GM12891 (cell line): ENCODE data around the gene ELK4.

ENCODE experiments used
- DNase-seq: peaks from one replicate; pipeline ENCODE4 v3.0.0; 2011; ENCODE audit warnings: low spot score; ENCODE audit not compliant: insufficient read length
- FAIRE-seq: peaks from 2 replicates; lab custom pipeline; 2011; peaks lifted over from hg19 to GRCh38; lab: Jason Lieb, UNC
- PAX5 ChIP-seq: IDR thresholded peaks from 2 replicates; pipeline ENCODE4 v1.6.1; 2011; ENCODE audit warnings: low read length, moderate library complexity, mild to moderate bottlenecking; ENCODE audit not compliant: insufficient read depth, severe bottlenecking
- POLR2A ChIP-seq: IDR thresholded peaks from 2 replicates; pipeline ENCODE4 v1.6.1; 2011; ENCODE audit warnings: low read depth, low read length, control low read depth
- POLR2AphosphoS5 ChIP-seq: IDR thresholded peaks from 2 replicates; pipeline ENCODE4 v1.6.1; 2011; ENCODE audit warnings: low read depth, low read length, control low read depth
- POU2F2 ChIP-seq: IDR thresholded peaks from 2 replicates; pipeline ENCODE4 v1.6.1; 2011; ENCODE audit warnings: low read depth, mild to moderate bottlenecking, control low read depth, low read length, moderate library complexity
- SPI1 ChIP-seq: IDR thresholded peaks from 2 replicates; pipeline ENCODE4 v1.6.1; 2011; ENCODE audit warnings: low read depth, low read length, control low read depth
- TAF1 ChIP-seq: IDR thresholded peaks from 2 replicates; pipeline ENCODE4 v1.6.1; 2011; ENCODE audit warnings: low read depth, low read length, control low read depth

The ELK4 gene

DNA sequence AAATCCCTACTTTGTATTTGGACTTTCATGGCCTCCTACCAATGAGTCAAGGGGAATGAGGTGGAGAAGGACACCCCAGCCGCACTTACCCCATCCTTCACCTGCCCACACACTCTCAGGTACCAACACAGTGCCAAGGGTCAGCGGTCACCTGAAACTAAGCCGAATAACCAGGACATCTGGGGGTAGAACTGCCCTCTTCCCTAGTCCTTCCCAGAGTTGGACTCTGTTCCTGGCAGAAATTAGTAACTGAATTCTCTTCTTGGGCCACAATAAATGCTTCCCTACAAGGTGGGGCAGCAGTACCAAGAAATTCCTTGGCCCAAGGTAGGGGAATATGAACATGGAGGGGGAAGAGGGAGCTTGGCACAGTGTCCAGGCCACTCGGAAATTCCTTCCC, 41.2 kb upstream of the ELK4 start:
- DNase-seq, result no peak
- TF ChIP-seq POLR2A (no peak), TAF1 (no peak), POLR2AphosphoS5 (no peak), SPI1 (no peak), PAX5 (no peak), POU2F2 (no peak)
- FAIRE-seq, result no peak

DNA sequence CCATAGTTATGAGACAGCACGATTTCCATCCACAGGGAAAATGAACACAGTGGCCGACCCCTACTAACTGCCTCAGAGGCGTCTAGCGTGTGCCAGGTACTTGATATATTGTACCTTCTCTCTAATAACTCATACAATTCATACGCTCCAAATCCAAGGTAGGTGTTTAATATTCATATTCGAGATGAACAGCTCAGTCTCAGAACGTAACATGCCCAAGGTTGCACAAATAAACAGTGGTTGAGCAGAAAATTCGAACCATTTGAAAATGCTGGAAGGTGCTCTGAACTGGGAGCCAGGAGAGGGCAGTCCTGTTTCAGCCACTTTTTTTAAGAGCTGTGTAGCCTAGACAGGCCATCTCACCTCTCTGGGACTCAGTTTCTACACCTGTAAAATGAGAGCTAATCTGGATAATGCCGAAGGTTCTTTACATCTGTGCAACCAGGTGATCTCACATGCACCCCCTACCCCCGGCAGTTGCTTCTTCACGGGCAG, 40.6 kb upstream of the ELK4 start:
- DNase-seq, result no peak
- no peak for TF ChIP-seq SPI1
- FAIRE-seq, result no peak

GRCh38 chr1:205670611-205671430, 39.0 kb upstream of the ELK4 start:
- no peak for DNase-seq
- FAIRE-seq, result no peak
- TF ChIP-seq PAX5 (no peak), POLR2A (no peak), SPI1 (no peak), POU2F2 (no peak), TAF1 (no peak), POLR2AphosphoS5 (no peak)

DNA sequence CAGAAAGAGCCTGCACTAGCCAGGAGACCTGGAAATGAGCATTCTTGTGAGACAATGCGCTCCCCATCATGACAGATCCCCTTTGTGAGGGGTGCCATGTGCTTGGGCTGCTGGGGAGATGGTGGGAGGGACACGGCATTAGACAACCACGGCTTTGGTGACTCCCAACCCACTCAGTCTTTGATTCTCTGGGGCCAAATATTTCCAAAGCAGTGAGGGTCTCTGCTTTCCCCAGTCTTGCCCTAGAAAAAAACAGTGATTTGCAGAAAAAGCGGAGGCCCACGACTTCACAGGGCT, 38.3 kb upstream of the ELK4 start:
- no peak for DNase-seq
- TF ChIP-seq PAX5 (no peak), POLR2AphosphoS5 (no peak), POU2F2 (no peak), SPI1 (no peak), TAF1 (no peak), POLR2A (no peak)
- FAIRE-seq, result no peak

DNA sequence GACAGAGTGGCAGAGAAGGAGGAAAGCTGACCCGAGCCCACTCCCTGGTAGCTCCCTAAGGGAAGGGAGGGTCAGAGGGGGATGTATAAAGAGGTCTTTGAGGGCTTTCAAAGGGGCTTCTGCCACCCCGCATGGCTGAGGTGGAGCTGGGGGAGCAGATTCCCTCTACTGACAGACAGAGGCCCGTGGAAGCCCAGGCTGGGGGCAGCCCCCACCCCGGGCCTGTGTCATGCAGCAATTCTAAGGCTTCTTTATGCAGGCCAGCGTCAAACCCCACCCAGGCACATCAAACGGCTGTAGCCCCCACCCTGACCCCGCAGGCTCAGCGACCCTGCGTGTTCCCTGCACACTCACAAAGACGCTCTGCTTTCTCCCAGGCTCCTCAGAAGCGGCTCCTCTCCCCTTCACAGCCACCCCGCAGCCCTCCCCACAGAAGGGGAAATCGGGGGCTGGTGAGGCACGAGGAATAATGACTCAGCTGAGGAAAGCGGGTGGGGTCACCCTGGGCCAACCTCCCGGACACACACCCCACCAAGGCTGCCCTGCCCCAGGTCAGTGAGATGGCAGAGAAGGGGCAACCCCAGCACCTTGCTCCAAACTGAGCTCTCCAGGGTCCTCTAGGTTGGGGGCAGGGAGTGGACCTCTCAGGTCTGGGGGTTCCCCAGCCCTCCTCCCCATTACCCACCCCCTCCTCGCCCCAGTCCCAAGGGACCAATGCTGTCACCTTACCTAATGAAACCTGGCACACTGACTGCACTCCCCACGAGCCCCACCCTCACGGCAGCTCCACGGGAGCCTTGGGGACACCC, 37.7 kb upstream of the ELK4 start:
- no peak for FAIRE-seq
- TF ChIP-seq SPI1, result no peak
- no peak for TF ChIP-seq POLR2AphosphoS5
- TF ChIP-seq TAF1, result no peak
- no peak for TF ChIP-seq POLR2A
- no peak for TF ChIP-seq PAX5
- no peak for TF ChIP-seq POU2F2
- no peak for DNase-seq

GRCh38 chr1:205668951-205669340, 37.1 kb upstream of the ELK4 start:
- peak; percentile 85 for TF ChIP-seq SPI1
- no peak for TF ChIP-seq POU2F2
- DNase-seq (no peak), FAIRE-seq (peak; percentile 61)

- FAIRE-seq, result no peak
- DNase-seq, result no peak
- no peak for TF ChIP-seq POLR2AphosphoS5
- no peak for TF ChIP-seq TAF1
- no peak for TF ChIP-seq POU2F2
- TF ChIP-seq SPI1, result no peak
- no peak for TF ChIP-seq POLR2A
- no peak for TF ChIP-seq PAX5
Observed at GRCh38 chr1:205667909-205668643, 36.3 kb upstream of the ELK4 start.

GRCh38 chr1:205666372-205667166, 34.8 kb upstream of the ELK4 start:
- FAIRE-seq (peak; percentile 26), DNase-seq (no peak)
- TF ChIP-seq POLR2A (no peak), PAX5 (no peak), POU2F2 (no peak), TAF1 (no peak), POLR2AphosphoS5 (no peak), SPI1 (no peak)
